Breast epithelium (tissue), 4 donors: ENCODE measurements around the gene GPR162. TPM values are rescaled to one million over a fixed set of nuclear protein-coding genes. Genes with fewer than 3 reads are reported as not detected.

Source experiments
- DNase-seq, 2 donors: peaks; one replicate each; pipeline ENCODE4 v3.0.0-alpha.2; 2019; ENCODE audit warnings: low spot score in 2 of 2
- H3K27ac ChIP-seq, 2 donors: fragments of 200-600 bp; sonication (generic) in 1 of 2; one replicate each; pipeline ENCODE4 v1.5.1; 2016 to 2019; ENCODE audit warnings: mild to moderate bottlenecking in 1 of 2
- H3K27me3 ChIP-seq, 2 donors: fragments of 200-600 bp; sonication (generic) in 1 of 2; one replicate each; pipeline versions ENCODE4 v1.5.1 to v1.6.0; 2017 to 2019; ENCODE audit warnings: control low read depth in 1 of 2, mild to moderate bottlenecking in 1 of 2
- H3K36me3 ChIP-seq: fragments of 200-600 bp; one replicate; pipeline ENCODE4 v1.5.1; 2019
- H3K4me1 ChIP-seq, 2 donors: fragments of 200-600 bp; sonication (generic); one replicate each; pipeline ENCODE4 v1.5.1; 2016 to 2019; ENCODE audit warnings: control low read depth in 1 of 2
- H3K4me3 ChIP-seq, 3 donors: fragments of 200-600 bp; sonication (generic); 1 replicate in 2 of 3; 2 replicates in 1 of 3; pipeline ENCODE4 v1.5.1; 2016 to 2019; ENCODE audit warnings: mild to moderate bottlenecking in 3 of 3, moderate library complexity in 2 of 3
- H3K9me3 ChIP-seq, 2 donors: fragments of 200-600 bp; sonication (generic) in 1 of 2; one replicate each; pipeline ENCODE4 v1.5.1; 2016 to 2019; ENCODE audit warnings: control low read depth in 1 of 2
- POLR2A ChIP-seq: fragments of 450-650 bp; IDR thresholded peaks from one replicate; pipeline ENCODE4 v1.6.1; 2016; ENCODE audit warnings: antibody characterized with exemption, mild to moderate bottlenecking, moderate library complexity
- POLR2AphosphoS5 ChIP-seq, 3 donors: sonication (generic); formaldehyde crosslinking; IDR thresholded peaks; one replicate each; pipeline ENCODE4 v1.6.1; 2017; ENCODE audit warnings: antibody characterized with exemption in 3 of 3
- intact Hi-C: fragments of 100-400 bp; cut with DNase I; formaldehyde crosslinking; loops from one replicate; pipeline ENCODE4 v1.15.1; 2023; ENCODE audit warnings: low total_unique reads
- total RNA-seq, 3 donors: library from RNA; depleted of rRNA; stranded (reverse); fragments of >200 nt; gene quantifications; one replicate each; pipeline ENCODE4 v1.1.0, GENCODE V29; 2016
- TF ChIP-seq, protein P1 (sequence below), 3 donors: fragments of 450-650 bp; IDR thresholded peaks; one replicate each; pipeline ENCODE4 v1.5.1; 2016 to 2017; ENCODE audit warnings: antibody characterized with exemption in 3 of 3, mild to moderate bottlenecking in 3 of 3, moderate library complexity in 3 of 3

GPR162 gene
- total RNA-seq, 3 donors from 2014 or later, result 2.6 to 4.2 (median 4.1) TPM

DNA sequence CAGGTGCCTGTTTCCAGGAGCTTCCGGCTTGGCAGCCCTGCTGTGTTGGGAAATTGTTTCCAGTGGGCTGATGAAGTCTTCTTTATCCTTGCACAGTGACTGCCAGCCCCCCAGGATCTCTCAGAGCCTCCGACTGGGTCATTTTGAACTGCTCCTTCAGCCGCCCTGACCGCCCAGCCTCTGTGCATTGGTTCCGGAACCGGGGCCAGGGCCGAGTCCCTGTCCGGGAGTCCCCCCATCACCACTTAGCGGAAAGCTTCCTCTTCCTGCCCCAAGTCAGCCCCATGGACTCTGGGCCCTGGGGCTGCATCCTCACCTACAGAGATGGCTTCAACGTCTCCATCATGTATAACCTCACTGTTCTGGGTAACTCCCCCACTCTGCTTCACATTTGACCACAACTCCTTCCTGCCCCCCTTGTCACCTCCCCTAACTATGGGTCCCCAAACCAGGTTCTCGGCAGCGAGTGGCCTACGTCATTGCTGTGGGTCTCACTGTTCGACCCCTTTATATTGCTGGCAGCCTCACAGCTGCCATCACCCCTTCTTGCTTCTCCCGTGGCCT lies 47.0 kb upstream of the GPR162 start:
- no peaks in the 10 kb centered on the region for H3K27me3 ChIP-seq
- H3K27ac ChIP-seq, result no peak overlapping the region
- intact Hi-C loops, result no loop called here
- DNase-seq, result no peak
- no peaks in the 10 kb centered on the region for H3K36me3 ChIP-seq
- no peak overlapping the region for H3K4me3 ChIP-seq
- peaks cover 0 to 7% of the 10 kb centered on the region in 2 donors for H3K4me1 ChIP-seq
- TF ChIP-seq POLR2AphosphoS5 (IDR thresholded peaks at IDR 0.05) (no peak), POLR2A (no peak)
- TF ChIP-seq, protein P1, sequence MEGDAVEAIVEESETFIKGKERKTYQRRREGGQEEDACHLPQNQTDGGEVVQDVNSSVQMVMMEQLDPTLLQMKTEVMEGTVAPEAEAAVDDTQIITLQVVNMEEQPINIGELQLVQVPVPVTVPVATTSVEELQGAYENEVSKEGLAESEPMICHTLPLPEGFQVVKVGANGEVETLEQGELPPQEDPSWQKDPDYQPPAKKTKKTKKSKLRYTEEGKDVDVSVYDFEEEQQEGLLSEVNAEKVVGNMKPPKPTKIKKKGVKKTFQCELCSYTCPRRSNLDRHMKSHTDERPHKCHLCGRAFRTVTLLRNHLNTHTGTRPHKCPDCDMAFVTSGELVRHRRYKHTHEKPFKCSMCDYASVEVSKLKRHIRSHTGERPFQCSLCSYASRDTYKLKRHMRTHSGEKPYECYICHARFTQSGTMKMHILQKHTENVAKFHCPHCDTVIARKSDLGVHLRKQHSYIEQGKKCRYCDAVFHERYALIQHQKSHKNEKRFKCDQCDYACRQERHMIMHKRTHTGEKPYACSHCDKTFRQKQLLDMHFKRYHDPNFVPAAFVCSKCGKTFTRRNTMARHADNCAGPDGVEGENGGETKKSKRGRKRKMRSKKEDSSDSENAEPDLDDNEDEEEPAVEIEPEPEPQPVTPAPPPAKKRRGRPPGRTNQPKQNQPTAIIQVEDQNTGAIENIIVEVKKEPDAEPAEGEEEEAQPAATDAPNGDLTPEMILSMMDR (IDR thresholded peaks at IDR 0.05), result no peak
- no peaks in the 10 kb centered on the region for H3K9me3 ChIP-seq

DNA sequence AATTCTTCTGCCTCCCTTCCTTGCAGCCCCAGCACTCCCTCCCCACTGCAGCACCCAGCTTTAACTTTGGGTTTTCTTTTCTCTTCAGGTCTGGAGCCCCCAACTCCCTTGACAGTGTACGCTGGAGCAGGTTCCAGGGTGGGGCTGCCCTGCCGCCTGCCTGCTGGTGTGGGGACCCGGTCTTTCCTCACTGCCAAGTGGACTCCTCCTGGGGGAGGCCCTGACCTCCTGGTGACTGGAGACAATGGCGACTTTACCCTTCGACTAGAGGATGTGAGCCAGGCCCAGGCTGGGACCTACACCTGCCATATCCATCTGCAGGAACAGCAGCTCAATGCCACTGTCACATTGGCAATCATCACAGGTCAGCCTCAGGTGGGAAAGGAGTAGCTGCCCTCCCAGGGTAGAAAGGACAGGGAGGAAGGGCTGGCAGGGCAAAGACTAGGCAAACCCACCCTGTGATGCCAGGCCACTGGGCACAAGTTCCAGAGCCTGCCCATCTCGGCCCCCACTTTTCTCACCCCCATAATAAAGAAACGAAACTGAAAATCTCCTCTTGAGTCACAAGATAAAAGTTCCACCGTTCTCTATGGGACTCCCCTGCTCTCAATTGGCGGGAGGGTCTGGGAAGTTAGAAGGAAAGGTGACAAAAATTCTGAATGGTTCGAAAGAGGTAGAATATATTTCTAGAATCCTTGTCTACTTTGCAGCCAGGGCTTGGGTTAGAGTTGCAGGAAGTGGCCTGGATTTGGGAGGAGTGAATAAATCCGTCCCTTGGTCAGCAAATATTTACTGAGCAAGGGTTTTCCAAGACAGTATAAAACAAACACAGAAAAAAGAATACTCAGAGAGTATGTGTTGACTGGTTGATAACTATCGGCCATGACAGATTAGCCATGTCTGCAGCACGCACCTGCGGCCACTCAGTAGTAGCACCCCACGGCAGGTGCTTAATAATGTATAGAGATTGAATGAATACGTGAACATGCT lies 46.1 kb upstream of the GPR162 start:
- no peaks in the 10 kb centered on the region for H3K27me3 ChIP-seq
- H3K36me3 ChIP-seq, result no peaks in the 10 kb centered on the region
- no peak for DNase-seq
- H3K27ac ChIP-seq, result peak overlapping the region in 1 of 2 donors; percentile 58
- H3K4me1 ChIP-seq, result peaks cover 0 to 7% of the 10 kb centered on the region in 2 donors
- H3K4me3 ChIP-seq, result no peak overlapping the region
- intact Hi-C loops, result no loop called here
- H3K9me3 ChIP-seq, result no peaks in the 10 kb centered on the region
- TF ChIP-seq POLR2A, result no peak
- TF ChIP-seq POLR2AphosphoS5 (IDR thresholded peaks at IDR 0.05), result no peak
- TF ChIP-seq, protein P1 (IDR thresholded peaks at IDR 0.05), result no peak

DNA sequence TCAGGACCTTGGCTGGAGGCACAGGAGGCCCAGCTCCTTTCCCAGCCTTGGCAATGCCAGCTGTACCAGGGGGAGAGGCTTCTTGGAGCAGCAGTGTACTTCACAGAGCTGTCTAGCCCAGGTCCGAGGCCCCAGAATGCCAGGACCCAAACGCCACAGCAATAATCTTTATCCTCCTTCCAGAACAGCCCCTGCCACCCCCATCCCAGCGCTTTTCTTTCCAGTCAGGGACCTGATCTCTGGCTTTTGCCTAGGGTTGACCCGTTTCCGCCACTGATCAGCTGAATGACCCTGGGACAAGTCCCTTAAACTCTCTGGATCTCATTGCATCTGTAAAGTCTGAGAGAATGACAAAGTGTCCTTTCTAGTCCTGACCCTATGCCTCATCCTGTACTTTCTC lies 44.2 kb upstream of the GPR162 start:
- Histone ChIP-seq H3K27ac (no peak overlapping the region), H3K4me1 (peaks cover 0 to under 1% of the 10 kb centered on the region in 2 donors)
- intact Hi-C loops, result no loop called here

DNA sequence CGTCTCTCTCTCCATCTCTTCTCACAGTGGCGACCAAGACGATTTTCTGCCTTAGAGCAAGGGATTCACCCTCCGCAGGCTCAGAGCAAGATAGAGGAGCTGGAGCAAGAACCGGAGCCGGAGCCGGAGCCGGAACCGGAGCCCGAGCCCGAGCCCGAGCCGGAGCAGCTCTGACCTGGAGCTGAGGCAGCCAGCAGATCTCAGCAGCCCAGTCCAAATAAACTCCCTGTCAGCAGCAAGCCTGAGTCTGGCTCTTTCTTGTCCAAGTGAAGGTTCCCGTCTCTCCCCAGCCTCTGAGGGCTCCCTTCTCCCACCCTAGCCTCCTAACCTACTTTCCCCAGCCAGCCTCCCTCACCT lies 43.4 kb upstream of the GPR162 start:
- peak in 1 of 2 donors; percentile 24 for DNase-seq
- H3K4me3 ChIP-seq, result peak overlapping the region; percentile 25 to 65 (median 49)
- TF ChIP-seq, protein P1 (IDR thresholded peaks at IDR 0.05), result no peak
- TF ChIP-seq POLR2A, result no peak
- TF ChIP-seq POLR2AphosphoS5 (IDR thresholded peaks at IDR 0.05), result no peak

More for the DNA sequence above, 44.2 kb upstream of the GPR162 start:
- Histone ChIP-seq H3K4me3 (no peak overlapping the region), H3K9me3 (no peaks in the 10 kb centered on the region), H3K36me3 (no peaks in the 10 kb centered on the region), H3K27me3 (no peaks in the 10 kb centered on the region)
- TF ChIP-seq, protein P1 (IDR thresholded peaks at IDR 0.05), result no peak
- no peak for TF ChIP-seq POLR2A
- TF ChIP-seq POLR2AphosphoS5 (IDR thresholded peaks at IDR 0.05), result no peak
- no peak for DNase-seq

More for the DNA sequence above, 43.4 kb upstream of the GPR162 start:
- no peaks in the 10 kb centered on the region for H3K4me1 ChIP-seq
- intact Hi-C loops, result no loop called here
- H3K27ac ChIP-seq, result peak overlapping the region; percentile 75 to 79
- no peaks in the 10 kb centered on the region for H3K36me3 ChIP-seq
- no peaks in the 10 kb centered on the region for H3K9me3 ChIP-seq
- no peaks in the 10 kb centered on the region for H3K27me3 ChIP-seq
